ENCODE measurements around the gene HNRNPU.

GRCh38 chr1:244836584-244836983 is 27.8 kb downstream of the HNRNPU start:
- TF ChIP-seq CTCF (IDR thresholded peaks at IDR 0.05; ENCODE audit: poor library complexity) (no peak), EZH2phosphoT487 (IDR thresholded peaks at IDR 0.05; ENCODE audit: low read depth, severe bottlenecking, unreplicated experiment) (no peak), EZH2 (IDR thresholded peaks at IDR 0.05; ENCODE audit: borderline replicate concordance) (no peak)
